Karpas-422 (cell line): ENCODE data around the gene TP73. TPM values are rescaled to one million over a fixed set of nuclear protein-coding genes. Genes with fewer than 3 reads are reported as not detected.

ENCODE experiments used
- DNase-seq: peaks from one replicate; pipeline ENCODE4 v3.0.0-alpha.2; 2015
- H2AFZ ChIP-seq: fragments of 200-600 bp; sonication (generic); 2 replicates; pipeline ENCODE4 v1.6.1; 2014; ENCODE audit warnings: antibody characterized with exemption, low read length, mixed read lengths
- H3K27ac ChIP-seq: fragments of 200-600 bp; sonication (generic); 2 replicates; pipeline ENCODE4 v1.5.1; 2014; ENCODE audit warnings: mild to moderate bottlenecking, low read length, moderate library complexity
- H3K27me3 ChIP-seq: fragments of 200-600 bp; sonication (generic); 2 replicates; pipeline ENCODE4 v1.6.1; 2014; ENCODE audit warnings: low read length, mixed read lengths
- H3K36me3 ChIP-seq: fragments of 200-600 bp; sonication (generic); 2 replicates; pipeline ENCODE4 v1.6.1; 2014; ENCODE audit warnings: low read length, mixed read lengths; ENCODE audit not compliant: insufficient read depth
- H3K4me1 ChIP-seq: fragments of 200-600 bp; sonication (generic); 2 replicates; pipeline ENCODE4 v1.6.1; 2014; ENCODE audit warnings: mild to moderate bottlenecking, low read length, mixed read lengths
- H3K4me2 ChIP-seq: fragments of 200-600 bp; sonication (generic); 2 replicates; pipeline ENCODE4 v1.6.1; 2014; ENCODE audit warnings: low read length, low read depth, mild to moderate bottlenecking; ENCODE audit not compliant: poor library complexity, severe bottlenecking
- H3K4me3 ChIP-seq: fragments of 200-600 bp; sonication (generic); 2 replicates; pipeline ENCODE4 v1.5.1; 2014; ENCODE audit warnings: mild to moderate bottlenecking, antibody characterized with exemption, low read length, mixed read lengths
- H3K79me2 ChIP-seq: fragments of 200-600 bp; sonication (generic); 2 replicates; pipeline ENCODE4 v1.6.1; 2014; ENCODE audit warnings: mild to moderate bottlenecking, low read length, mixed read lengths
- H3K9ac ChIP-seq: fragments of 200-600 bp; sonication (generic); 2 replicates; pipeline ENCODE4 v1.6.0; 2014; ENCODE audit warnings: low read length
- H3K9me2 ChIP-seq: fragments of 200-600 bp; sonication (generic), shearing (Covaris generic); replicated peaks from 2 replicates; pipeline ENCODE4 v1.6.0; 2014; ENCODE audit warnings: mild to moderate bottlenecking, low read length, moderate library complexity; ENCODE audit not compliant: insufficient read depth
- H3K9me3 ChIP-seq: fragments of 300-700, 200-600 bp; sonication (generic); 2 replicates; pipeline ENCODE4 v1.6.1; 2014; ENCODE audit warnings: low read length, mixed read lengths
- H4K20me1 ChIP-seq: fragments of 200-600 bp; sonication (generic); 2 replicates; pipeline ENCODE4 v1.6.1; 2014; ENCODE audit warnings: mild to moderate bottlenecking, antibody characterized with exemption, low read length, low read depth; ENCODE audit not compliant: insufficient read depth
- total RNA-seq: library from RNA; depleted of rRNA; stranded (reverse); fragments of >200 nt; shearing (Covaris generic); gene quantifications from 2 replicates; pipeline ENCODE4 v1.2.3, GENCODE V29; 2014; ENCODE audit warnings: low replicate concordance

Gene TP73
- total RNA-seq, 1 experiment from 2014 or later, result 0.52 TPM

- H3K9ac ChIP-seq, result no peak overlapping the region
- H3K27me3 ChIP-seq, result no peaks in the 10 kb centered on the region
- no peak overlapping the region for H2AFZ ChIP-seq
- peaks cover 3% of the 10 kb centered on the region; the same call in 1 of the 2 replicates for H3K36me3 ChIP-seq
- no peak overlapping the region for H3K27ac ChIP-seq
- no peaks in the 10 kb centered on the region for H3K9me2 ChIP-seq
- H3K4me3 ChIP-seq, result no peak overlapping the region
- no peak overlapping the region for H3K4me2 ChIP-seq
- peaks cover 3% of the 10 kb centered on the region; the same call in 1 of the 2 replicates for H3K79me2 ChIP-seq
- H3K4me1 ChIP-seq, result peaks cover 3% of the 10 kb centered on the region
- no peaks in the 10 kb centered on the region for H4K20me1 ChIP-seq
- no peaks in the 10 kb centered on the region for H3K9me3 ChIP-seq
- no peak for DNase-seq
Measured at GRCh38 chr1:3630914-3631313, 21.4 kb upstream of the TP73 start.

- Histone ChIP-seq H3K9me2 (no peaks in the 10 kb centered on the region), H3K9me3 (no peaks in the 10 kb centered on the region), H3K36me3 (peaks cover 3% of the 10 kb centered on the region; the same call in 1 of the 2 replicates), H3K27ac (no peak overlapping the region), H4K20me1 (no peaks in the 10 kb centered on the region), H3K4me2 (no peak overlapping the region), H3K4me3 (no peak overlapping the region), H3K79me2 (no peaks in the 10 kb centered on the region), H3K4me1 (no peaks in the 10 kb centered on the region), H3K9ac (no peak overlapping the region), H3K27me3 (no peaks in the 10 kb centered on the region), H2AFZ (no peak overlapping the region)
- DNase-seq, result no peak
Measured at GRCh38 chr1:3631320-3632260, 20.7 kb upstream of the TP73 start.

GRCh38 chr1:3632298-3632697 is 20.0 kb upstream of the TP73 start:
- Histone ChIP-seq H2AFZ (no peak overlapping the region), H3K9me2 (no peaks in the 10 kb centered on the region), H3K4me1 (no peaks in the 10 kb centered on the region), H4K20me1 (no peaks in the 10 kb centered on the region), H3K27ac (no peak overlapping the region), H3K79me2 (no peaks in the 10 kb centered on the region), H3K4me2 (no peak overlapping the region), H3K9ac (no peak overlapping the region), H3K4me3 (no peak overlapping the region), H3K36me3 (peaks cover 3% of the 10 kb centered on the region; the same call in 1 of the 2 replicates), H3K27me3 (no peaks in the 10 kb centered on the region), H3K9me3 (no peaks in the 10 kb centered on the region)
- no peak for DNase-seq

GRCh38 chr1:3632716-3633343 is 19.5 kb upstream of the TP73 start:
- no peaks in the 10 kb centered on the region for H3K4me1 ChIP-seq
- H3K27ac ChIP-seq, result no peak overlapping the region
- H3K79me2 ChIP-seq, result no peaks in the 10 kb centered on the region
- H3K4me3 ChIP-seq, result no peak overlapping the region
- no peak overlapping the region for H3K4me2 ChIP-seq
- no peaks in the 10 kb centered on the region for H4K20me1 ChIP-seq
- H3K9ac ChIP-seq, result no peak overlapping the region
- no peaks in the 10 kb centered on the region for H3K27me3 ChIP-seq
- no peak for DNase-seq
- no peaks in the 10 kb centered on the region for H3K9me2 ChIP-seq
- H3K9me3 ChIP-seq, result no peaks in the 10 kb centered on the region
- peaks cover 3% of the 10 kb centered on the region; the same call in 1 of the 2 replicates for H3K36me3 ChIP-seq
- no peak overlapping the region for H2AFZ ChIP-seq

GRCh38 chr1:3633344-3634058 is 18.8 kb upstream of the TP73 start:
- no peak overlapping the region for H3K9ac ChIP-seq

GRCh38 chr1:3634059-3634800 is 18.1 kb upstream of the TP73 start:
- Histone ChIP-seq H3K4me2 (no peak overlapping the region), H3K27ac (no peak overlapping the region), H3K9me3 (no peaks in the 10 kb centered on the region), H3K9ac (no peak overlapping the region), H2AFZ (no peak overlapping the region), H4K20me1 (no peaks in the 10 kb centered on the region), H3K9me2 (no peaks in the 10 kb centered on the region), H3K27me3 (no peaks in the 10 kb centered on the region), H3K4me1 (no peaks in the 10 kb centered on the region), H3K79me2 (no peaks in the 10 kb centered on the region), H3K36me3 (peaks cover 3% of the 10 kb centered on the region; the same call in 1 of the 2 replicates), H3K4me3 (no peak overlapping the region)
- no peak for DNase-seq

More at GRCh38 chr1:3633344-3634058, 18.8 kb upstream of the TP73 start:
- no peaks in the 10 kb centered on the region for H3K9me3 ChIP-seq
- no peak for DNase-seq
- H3K9me2 ChIP-seq, result no peaks in the 10 kb centered on the region
- H2AFZ ChIP-seq, result no peak overlapping the region
- H3K27me3 ChIP-seq, result no peaks in the 10 kb centered on the region
- H3K4me2 ChIP-seq, result no peak overlapping the region
- H3K4me1 ChIP-seq, result no peaks in the 10 kb centered on the region
- H4K20me1 ChIP-seq, result no peaks in the 10 kb centered on the region
- H3K27ac ChIP-seq, result no peak overlapping the region
- H3K4me3 ChIP-seq, result no peak overlapping the region
- peaks cover 3% of the 10 kb centered on the region; the same call in 1 of the 2 replicates for H3K36me3 ChIP-seq
- no peaks in the 10 kb centered on the region for H3K79me2 ChIP-seq

GRCh38 chr1:3636080-3636479 is 16.2 kb upstream of the TP73 start:
- H3K4me3 ChIP-seq, result no peak overlapping the region
- peaks cover 3% of the 10 kb centered on the region; the same call in 1 of the 2 replicates for H3K36me3 ChIP-seq
- H3K9me3 ChIP-seq, result no peaks in the 10 kb centered on the region
- no peaks in the 10 kb centered on the region for H4K20me1 ChIP-seq
- no peaks in the 10 kb centered on the region for H3K9me2 ChIP-seq
- H3K27me3 ChIP-seq, result no peaks in the 10 kb centered on the region
- no peak for DNase-seq
- H3K27ac ChIP-seq, result no peak overlapping the region
- no peaks in the 10 kb centered on the region for H3K4me1 ChIP-seq
- no peak overlapping the region for H2AFZ ChIP-seq
- no peak overlapping the region for H3K9ac ChIP-seq
- H3K79me2 ChIP-seq, result no peaks in the 10 kb centered on the region
- no peak overlapping the region for H3K4me2 ChIP-seq
